IMR-90 (cell line): ENCODE measurements around the gene ERAP2. TPM values are rescaled to one million over a fixed set of nuclear protein-coding genes. Genes with fewer than 3 reads are reported as not detected.

Experiments used
- ATAC-seq: fragments of 200-7000 bp; cut with Tn5 transposase; 2 replicates; pipeline ENCODE4 v1.9.1; 2020; ENCODE audit warnings: low read depth, mild to moderate bottlenecking, moderate library complexity
- BruUV-seq: library from RNA; stranded (reverse); fragments of 400-500 nt; replicated peaks from 2 replicates; lab custom pipeline; 2021; lab: Mats Ljungman, UMichigan
- CTCF ChIA-PET: fragments of 300-600 bp; formaldehyde crosslinking; extraction: SDS; loops from one replicate; lab custom pipeline; 2021; ENCODE audit warnings: antibody characterized with exemption; lab: Yijun Ruan, JAX
- POLR2A ChIA-PET: fragments of 300-600 bp; sonication (Branson Sonifier 250); formaldehyde crosslinking; loops from one replicate; lab custom pipeline; 2022; ENCODE audit warnings: antibody characterized with exemption; ENCODE audit not compliant: unreplicated experiment; lab: Charles Lee
- DNase-seq: peaks from one replicate; pipeline ENCODE4 v3.0.0; 2013
- H2AFZ ChIP-seq: replicated peaks from 2 replicates; pipeline ENCODE3; 2013; ENCODE audit warnings: low read length, mild to moderate bottlenecking; ENCODE audit not compliant: poor library complexity
- H2AK5ac ChIP-seq: 2 replicates; pipeline ENCODE4 v1.6.1; 2013; ENCODE audit warnings: low read depth, low read length, inconsistent platforms
- H2AK9ac ChIP-seq: replicated peaks from 2 replicates; pipeline ENCODE3; 2013; ENCODE audit warnings: mild to moderate bottlenecking, low read depth, low read length, moderate library complexity; ENCODE audit not compliant: poor library complexity
- H2BK120ac ChIP-seq: 2 replicates; pipeline ENCODE4 v1.6.1; 2013; ENCODE audit warnings: low read depth, low read length, inconsistent platforms
- H2BK15ac ChIP-seq: 3 replicates; pipeline ENCODE4 v1.6.1; 2013; ENCODE audit warnings: low read depth, low read length, inconsistent platforms
- H2BK20ac ChIP-seq: 2 replicates; pipeline ENCODE4 v1.6.1; 2013; ENCODE audit warnings: low read depth, mild to moderate bottlenecking, inconsistent platforms, low read length, moderate library complexity
- H2BK5ac ChIP-seq: 2 replicates; pipeline ENCODE4 v1.6.1; 2013; ENCODE audit warnings: mild to moderate bottlenecking, low read depth, low read length, inconsistent platforms; ENCODE audit not compliant: poor library complexity, severe bottlenecking
- H3K14ac ChIP-seq: replicated peaks from 2 replicates; pipeline ENCODE4 v1.6.1; 2013; ENCODE audit warnings: low read depth, low read length, inconsistent platforms
- H3K18ac ChIP-seq: 2 replicates; pipeline ENCODE4 v1.6.1; 2013; ENCODE audit warnings: low read depth, low read length, control low read depth
- H3K23ac ChIP-seq: 2 replicates; pipeline ENCODE4 v1.6.1; 2013; ENCODE audit warnings: low read depth, low read length, inconsistent platforms
- H3K27ac ChIP-seq: 2 replicates; pipeline ENCODE4 v1.5.1; 2013; ENCODE audit warnings: mild to moderate bottlenecking, control low read depth, low read length; ENCODE audit not compliant: insufficient read depth
- H3K27me3 ChIP-seq: 2 replicates; pipeline ENCODE4 v1.6.1; 2013; ENCODE audit warnings: low read length; ENCODE audit not compliant: control insufficient read depth, insufficient read depth
- H3K36me3 ChIP-seq: 2 replicates; pipeline ENCODE4 v1.6.1; 2013; ENCODE audit warnings: low read length, mixed read lengths; ENCODE audit not compliant: control insufficient read depth, insufficient read depth
- H3K4ac ChIP-seq: 2 replicates; pipeline ENCODE4 v1.6.1; 2013; ENCODE audit warnings: low read depth, low read length, inconsistent platforms
- H3K4me1 ChIP-seq: 2 replicates; pipeline ENCODE4 v1.6.1; 2013; ENCODE audit warnings: low read length, mixed read lengths; ENCODE audit not compliant: control insufficient read depth, insufficient read depth
- H3K4me2 ChIP-seq: 2 replicates; pipeline ENCODE4 v1.6.1; 2013; ENCODE audit warnings: low read depth, mild to moderate bottlenecking, control low read depth, low read length, moderate library complexity
- H3K4me3 ChIP-seq: 2 replicates; pipeline ENCODE4 v1.5.1; 2013; ENCODE audit warnings: low read depth, mild to moderate bottlenecking, control low read depth, low read length, moderate library complexity; ENCODE audit not compliant: insufficient read depth
- H3K56ac ChIP-seq: 2 replicates; pipeline ENCODE4 v1.6.1; 2013; ENCODE audit warnings: low read length, inconsistent platforms; ENCODE audit not compliant: insufficient read depth; ENCODE audit errors: extremely low read depth
- H3K79me1 ChIP-seq, 2 experiments: 2 replicates each; pipeline ENCODE4 v1.6.1; 2013; ENCODE audit warnings: low read length in 2 of 2, inconsistent platforms in 1 of 2, low read depth in 1 of 2
- H3K9ac ChIP-seq: 2 replicates; pipeline ENCODE4 v1.6.1; 2013; ENCODE audit warnings: low read depth, low read length, control low read depth
- H3K9me1 ChIP-seq: 2 replicates; pipeline ENCODE4 v1.6.1; 2013; ENCODE audit warnings: low read length, inconsistent platforms; ENCODE audit not compliant: insufficient read depth
- H3K9me3 ChIP-seq: 2 replicates; pipeline ENCODE4 v1.6.1; 2013; ENCODE audit warnings: low read length; ENCODE audit not compliant: control insufficient read depth, insufficient read depth
- H4K20me1 ChIP-seq: 2 replicates; pipeline ENCODE4 v1.6.1; 2013; ENCODE audit warnings: low read length, inconsistent platforms; ENCODE audit not compliant: insufficient read depth
- H4K5ac ChIP-seq: 2 replicates; pipeline ENCODE4 v1.6.1; 2013; ENCODE audit warnings: mild to moderate bottlenecking, low read depth, low read length, control low read depth
- H4K8ac ChIP-seq, 2 experiments: 2 replicates each; pipeline ENCODE4 v1.6.1; 2013; ENCODE audit warnings: low read depth in 2 of 2, low read length in 2 of 2, control low read depth in 1 of 2, inconsistent platforms in 1 of 2
- H4K91ac ChIP-seq: 2 replicates; pipeline ENCODE4 v1.6.1; 2013; ENCODE audit warnings: low read depth, low read length, inconsistent platforms; ENCODE audit not compliant: insufficient read depth
- BHLHE40 ChIP-seq: fragments of 150-350 bp; IDR thresholded peaks from 2 replicates; pipeline ENCODE4 v1.6.1; 2016; ENCODE audit warnings: mild to moderate bottlenecking, low read depth, low read length
- FOS ChIP-seq: fragments of 150-350 bp; IDR thresholded peaks from 2 replicates; pipeline ENCODE4 v1.6.1; 2016; ENCODE audit warnings: low read depth, low read length
- MAFK ChIP-seq: IDR thresholded peaks from 2 replicates; pipeline ENCODE4 v1.6.1; 2012; ENCODE audit warnings: low read depth, low read length, improper control_type of control experiment
- MAZ ChIP-seq: IDR thresholded peaks from 2 replicates; pipeline ENCODE4 v1.6.1; 2012; ENCODE audit warnings: low read depth, mild to moderate bottlenecking, low read length, improper control_type of control experiment, moderate library complexity, borderline replicate concordance
- MXI1 ChIP-seq: IDR thresholded peaks from 2 replicates; pipeline ENCODE4 v1.6.1; 2012; ENCODE audit warnings: low read depth, mild to moderate bottlenecking, low read length, moderate library complexity, borderline replicate concordance
- NFE2L2 ChIP-seq: fragments of 150-350 bp; IDR thresholded peaks from 2 replicates; pipeline ENCODE4 v1.6.1; 2016; ENCODE audit warnings: low read depth, mild to moderate bottlenecking, low read length
- RAD21 ChIP-seq: IDR thresholded peaks from 2 replicates; pipeline ENCODE4 v1.6.1; 2012; ENCODE audit warnings: low read length, improper control_type of control experiment
- RCOR1 ChIP-seq: IDR thresholded peaks from 2 replicates; pipeline ENCODE4 v1.6.1; 2012; ENCODE audit warnings: mild to moderate bottlenecking, low read length, improper control_type of control experiment; ENCODE audit not compliant: insufficient replicate concordance
- RFX5 ChIP-seq: IDR thresholded peaks from 2 replicates; pipeline ENCODE4 v1.8.0; 2012; ENCODE audit warnings: low read depth, mild to moderate bottlenecking, low read length, moderate library complexity
- SMC3 ChIP-seq: fragments of 150-350 bp; IDR thresholded peaks from 2 replicates; pipeline ENCODE4 v1.6.1; 2016; ENCODE audit warnings: low read depth, mild to moderate bottlenecking, antibody characterized with exemption, low read length, moderate library complexity
- WGBS, 2 experiments: methylation state at CpG; one replicate each; pipeline versions ENCODE4 v1.1.5 to v1.1.7; 2013; ENCODE audit warnings: missing lambda C conversion rate in 2 of 2; ENCODE audit not compliant: insufficient read length in 1 of 2; ENCODE audit errors: extremely low coverage in 2 of 2; 5-methylcytosine and 5-hydroxymethylcytosine counted together
- dilution Hi-C: fragments of 300-500 bp; cut with HindIII; formaldehyde crosslinking; loops from one replicate; pipeline ENCODE4 v1.14.3; 2018; ENCODE audit warnings: low sequenced_read_pairs; ENCODE audit not compliant: unreplicated experiment
- in situ Hi-C: fragments of 300-500 bp; cut with MboI; formaldehyde crosslinking; loops from 3 replicates; pipeline ENCODE4 v1.14.3; 2019; ENCODE audit warnings: low sequenced_read_pairs, inconsistent platforms, mixed read lengths
- intact Hi-C: fragments of 100-400 bp; cut with micrococcal nuclease; formaldehyde crosslinking; loops from 2 replicates; pipeline ENCODE4 v1.10.0; 2022
- polyA plus RNA-seq, 3 experiments: library from polyadenylated mRNA; depleted of rRNA; stranded (reverse); fragments of >200 nt; gene quantifications; 2 replicates each; pipeline ENCODE4 v1.2.3, GENCODE V29; 2012; ENCODE audit warnings: low replicate concordance in 1 of 3
- total RNA-seq: library from RNA; depleted of rRNA; stranded (reverse); fragments of >200 nt; gene quantifications from 2 replicates; pipeline ENCODE4 v1.2.3, GENCODE V29; 2012
- TF ChIP-seq, protein P1 (sequence below): conservative IDR thresholded peaks from 2 replicates; pipeline ENCODE4 v1.5.1; 2012; ENCODE audit warnings: mild to moderate bottlenecking, low read depth, low read length, improper control_type of control experiment
- TF ChIP-seq, protein P2 (sequence below): fragments of 150-350 bp; IDR thresholded peaks from 2 replicates; pipeline ENCODE4 v1.6.1; 2016; ENCODE audit warnings: low read depth, mild to moderate bottlenecking, low read length, moderate library complexity, borderline replicate concordance
- TF ChIP-seq, protein P3 (sequence below): fragments of 150-350 bp; IDR thresholded peaks from 2 replicates; pipeline ENCODE4 v1.6.1; 2017; ENCODE audit warnings: mild to moderate bottlenecking, antibody characterized with exemption, low read length, low read depth

Gene ERAP2
- total and polyA plus RNA-seq, 2 of the 4 experiments (the other 2 are of a cell fraction), result 10.6 to 21.3 TPM

DNA sequence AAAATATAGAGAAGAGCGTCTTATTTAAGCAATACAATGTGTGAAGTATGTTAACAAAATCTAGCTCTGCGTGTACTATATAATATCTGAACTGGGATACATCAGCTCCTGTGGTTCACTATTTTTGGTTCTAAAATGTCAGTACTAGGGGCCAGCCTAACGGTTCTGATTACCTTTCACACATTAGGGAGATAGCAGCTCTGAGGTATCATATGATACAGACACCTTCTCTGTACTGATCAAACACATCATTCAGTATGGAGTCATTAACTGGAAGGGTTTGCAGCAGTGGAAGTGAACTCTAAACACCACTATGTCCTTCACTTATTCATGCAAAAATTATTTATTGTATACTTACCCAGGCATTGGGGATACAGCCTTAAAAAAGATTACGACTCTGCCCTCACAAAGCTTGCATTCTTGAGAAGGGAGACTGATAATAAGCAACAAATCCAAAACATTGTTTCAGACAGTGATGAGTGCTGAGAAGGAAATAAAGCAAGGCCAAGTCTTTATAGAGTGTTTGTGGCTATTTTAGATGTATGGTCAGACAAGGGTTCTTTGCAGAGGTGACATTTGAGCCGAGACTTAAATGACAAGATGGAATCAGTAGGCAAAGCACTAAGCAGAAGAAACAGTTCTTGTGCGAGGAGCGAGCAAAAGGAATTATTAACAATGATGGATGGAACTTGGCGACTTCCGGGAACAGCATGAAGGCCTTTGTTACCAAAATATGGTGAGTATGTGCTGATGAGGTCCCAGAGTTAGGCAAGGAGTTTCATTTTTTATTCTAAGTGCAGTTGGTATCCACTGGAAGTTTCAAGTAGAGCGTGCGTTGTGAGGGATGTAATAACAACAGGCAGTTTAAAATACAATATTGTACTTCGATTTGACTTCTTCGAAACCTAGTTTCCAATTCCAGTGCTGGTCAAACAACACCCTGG, 57.7 kb downstream of the ERAP2 start:
- H4K91ac ChIP-seq, result peak overlapping the region; percentile 83
- peak; percentile 42 for DNase-seq
- POLR2A ChIA-PET, result no interaction called here
- in situ Hi-C loops, result no loop called here
- no peaks in the 10 kb centered on the region; the same call in 1 of the 2 replicates for H3K4me1 ChIP-seq
- H2BK5ac ChIP-seq, result peak overlapping the region; percentile 96
- H3K36me3 ChIP-seq, result no peaks in the 10 kb centered on the region
- intact Hi-C loops, result loop anchor here (2.0 kb wide), 2 partner anchors 63 to 181 kb away; no protein-coding TSS in a partner anchor
- peak overlapping the region; percentile 95 for H3K56ac ChIP-seq
- no peaks in the 10 kb centered on the region for H3K27me3 ChIP-seq
- peak overlapping the region; percentile 89 for H3K14ac ChIP-seq
- peak overlapping the region; percentile 70 to 82 for H4K8ac ChIP-seq
- WGBS, 2 experiments, result 0% methylated on average over 3 of the region's 13 CpGs; no CpG with 5 or more reads in 1 of the 2 experiments
- H4K20me1 ChIP-seq, result no peaks in the 10 kb centered on the region
- H3K4me3 ChIP-seq, result peak overlapping the region; percentile 68
- peak overlapping the region; percentile 22 for H2BK20ac ChIP-seq
- peak overlapping the region; percentile 60; the same call in 1 of the 2 replicates for H2AK5ac ChIP-seq
- H3K18ac ChIP-seq, result peak overlapping the region; percentile 92
- dilution Hi-C loops, result no loop called here
- H2BK120ac ChIP-seq, result peak overlapping the region; percentile 82
- H3K9me1 ChIP-seq, result no peaks in the 10 kb centered on the region
- peak overlapping the region; percentile 97 for H2AK9ac ChIP-seq
- peak overlapping the region; percentile 72 for H4K5ac ChIP-seq
- H3K4me2 ChIP-seq, result peak overlapping the region; percentile 95
- BruUV-seq, result no TSS peak
- peak overlapping the region; percentile 96 for H3K23ac ChIP-seq
- CTCF ChIA-PET, result no interaction called here
- H3K4ac ChIP-seq, result peak overlapping the region; percentile 82
- peak overlapping the region; percentile 95 for H2AFZ ChIP-seq
- peak overlapping the region; percentile 67; the same call in 2 of the 3 replicates for H2BK15ac ChIP-seq
- H3K27ac ChIP-seq, result peak overlapping the region; percentile 92
- H3K9ac ChIP-seq, result peak overlapping the region; percentile 95
- H3K9me3 ChIP-seq, result no peaks in the 10 kb centered on the region
- peaks cover 6 to 29% of the 10 kb centered on the region in 2 experiments; a peak in 3 of 4 replicates for H3K79me1 ChIP-seq
- ATAC-seq, result no peak
- TF ChIP-seq, protein P1, sequence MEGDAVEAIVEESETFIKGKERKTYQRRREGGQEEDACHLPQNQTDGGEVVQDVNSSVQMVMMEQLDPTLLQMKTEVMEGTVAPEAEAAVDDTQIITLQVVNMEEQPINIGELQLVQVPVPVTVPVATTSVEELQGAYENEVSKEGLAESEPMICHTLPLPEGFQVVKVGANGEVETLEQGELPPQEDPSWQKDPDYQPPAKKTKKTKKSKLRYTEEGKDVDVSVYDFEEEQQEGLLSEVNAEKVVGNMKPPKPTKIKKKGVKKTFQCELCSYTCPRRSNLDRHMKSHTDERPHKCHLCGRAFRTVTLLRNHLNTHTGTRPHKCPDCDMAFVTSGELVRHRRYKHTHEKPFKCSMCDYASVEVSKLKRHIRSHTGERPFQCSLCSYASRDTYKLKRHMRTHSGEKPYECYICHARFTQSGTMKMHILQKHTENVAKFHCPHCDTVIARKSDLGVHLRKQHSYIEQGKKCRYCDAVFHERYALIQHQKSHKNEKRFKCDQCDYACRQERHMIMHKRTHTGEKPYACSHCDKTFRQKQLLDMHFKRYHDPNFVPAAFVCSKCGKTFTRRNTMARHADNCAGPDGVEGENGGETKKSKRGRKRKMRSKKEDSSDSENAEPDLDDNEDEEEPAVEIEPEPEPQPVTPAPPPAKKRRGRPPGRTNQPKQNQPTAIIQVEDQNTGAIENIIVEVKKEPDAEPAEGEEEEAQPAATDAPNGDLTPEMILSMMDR, result no peak
- no peak for TF ChIP-seq NFE2L2
- no peak for TF ChIP-seq MXI1
- TF ChIP-seq SMC3, result no peak
- TF ChIP-seq, protein P2, sequence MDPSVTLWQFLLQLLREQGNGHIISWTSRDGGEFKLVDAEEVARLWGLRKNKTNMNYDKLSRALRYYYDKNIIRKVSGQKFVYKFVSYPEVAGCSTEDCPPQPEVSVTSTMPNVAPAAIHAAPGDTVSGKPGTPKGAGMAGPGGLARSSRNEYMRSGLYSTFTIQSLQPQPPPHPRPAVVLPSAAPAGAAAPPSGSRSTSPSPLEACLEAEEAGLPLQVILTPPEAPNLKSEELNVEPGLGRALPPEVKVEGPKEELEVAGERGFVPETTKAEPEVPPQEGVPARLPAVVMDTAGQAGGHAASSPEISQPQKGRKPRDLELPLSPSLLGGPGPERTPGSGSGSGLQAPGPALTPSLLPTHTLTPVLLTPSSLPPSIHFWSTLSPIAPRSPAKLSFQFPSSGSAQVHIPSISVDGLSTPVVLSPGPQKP, result no peak
- no peak for TF ChIP-seq BHLHE40
- TF ChIP-seq MAZ, result no peak
- TF ChIP-seq MAFK, result no peak
- no peak for TF ChIP-seq RCOR1
- no peak for TF ChIP-seq RAD21
- TF ChIP-seq RFX5, result no peak
- TF ChIP-seq FOS, result no peak
- TF ChIP-seq, protein P3, sequence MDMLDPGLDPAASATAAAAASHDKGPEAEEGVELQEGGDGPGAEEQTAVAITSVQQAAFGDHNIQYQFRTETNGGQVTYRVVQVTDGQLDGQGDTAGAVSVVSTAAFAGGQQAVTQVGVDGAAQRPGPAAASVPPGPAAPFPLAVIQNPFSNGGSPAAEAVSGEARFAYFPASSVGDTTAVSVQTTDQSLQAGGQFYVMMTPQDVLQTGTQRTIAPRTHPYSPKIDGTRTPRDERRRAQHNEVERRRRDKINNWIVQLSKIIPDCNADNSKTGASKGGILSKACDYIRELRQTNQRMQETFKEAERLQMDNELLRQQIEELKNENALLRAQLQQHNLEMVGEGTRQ, result no peak
